Tibial nerve (tissue), 3 donors: ENCODE data around the gene FAM222A.

Experiments used
- CTCF ChIP-seq, 5 experiments: fragments of 200-600 bp in 3 of 5; fragments of 450-650 bp in 2 of 5; sonication (generic) in 3 of 5; IDR thresholded peaks; one replicate each; pipeline ENCODE4 v1.5.1; 2016 to 2019; ENCODE audit warnings: antibody characterized with exemption in 5 of 5, mild to moderate bottlenecking in 3 of 5, moderate library complexity in 2 of 5
- POLR2A ChIP-seq, 2 donors: fragments of 450-650 bp; IDR thresholded peaks; one replicate each; pipeline ENCODE4 v1.6.1; 2017; ENCODE audit warnings: antibody characterized with exemption in 2 of 2, mild to moderate bottlenecking in 2 of 2, moderate library complexity in 2 of 2

GRCh38 chr12:109675411-109675810 lies 38.2 kb upstream of the FAM222A start:
- TF ChIP-seq CTCF (IDR thresholded peaks at IDR 0.05) (no peak), POLR2A (IDR thresholded peaks at IDR 0.05) (no peak)
